Measurements from ENCODE around the gene CDK14.

CDK14 gene

GRCh38 chr7:91029688-91030087 lies 433.6 kb downstream of the CDK14 start:
- DNase-seq (ENCODE audit: low spot score), result no peak
- H3K27me3 Mint-ChIP-seq (ENCODE audit: low read depth), result no peaks in the 10 kb centered on the region
- H3K36me3 Mint-ChIP-seq (ENCODE audit: low read depth), result no peaks in the 10 kb centered on the region
- no peaks in the 10 kb centered on the region for H3K9me3 Mint-ChIP-seq
- H3K4me1 Mint-ChIP-seq (ENCODE audit: low read depth), result no peaks in the 10 kb centered on the region
- H3K4me3 Mint-ChIP-seq, result no peak overlapping the region
- H3K27ac Mint-ChIP-seq, result no peak overlapping the region

DNA sequence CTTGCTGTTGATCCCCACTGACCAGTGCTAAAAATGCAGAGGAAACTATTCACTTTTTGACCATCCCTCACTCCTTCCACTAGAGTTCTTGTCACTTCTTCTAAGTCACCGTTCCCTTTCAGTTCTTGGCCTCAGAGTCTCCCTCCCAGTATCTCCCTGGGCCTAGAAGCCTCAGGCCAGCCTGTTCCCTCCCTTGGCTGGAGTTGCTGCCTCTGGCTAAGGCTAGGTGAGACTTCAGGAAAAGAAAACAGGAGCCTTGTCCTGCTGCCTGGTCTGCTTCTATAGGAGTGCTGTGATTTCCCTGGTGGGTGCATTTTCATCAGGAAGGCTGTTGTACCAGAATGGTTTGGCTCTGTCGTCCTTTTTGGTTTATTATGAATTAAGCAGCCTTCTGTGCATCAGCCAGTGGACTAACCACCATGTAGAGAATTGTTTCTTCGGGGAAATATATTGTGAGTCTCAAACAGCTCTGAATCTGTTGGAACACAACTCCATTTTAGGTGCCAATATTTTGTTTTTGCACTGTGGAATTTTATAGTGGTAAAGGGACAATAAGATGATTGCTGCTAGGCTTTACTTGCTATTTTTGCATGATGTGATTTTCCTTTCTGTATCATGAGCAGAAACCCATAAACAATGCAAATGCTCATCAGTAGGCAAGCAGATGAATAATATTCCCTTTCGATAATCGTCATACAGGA lies 434.7 kb downstream of the CDK14 start:
- Mint-ChIP-seq H3K4me1 (ENCODE audit: low read depth) (no peaks in the 10 kb centered on the region), H3K9me3 (no peaks in the 10 kb centered on the region), H3K27ac (no peak overlapping the region), H3K36me3 (ENCODE audit: low read depth) (no peaks in the 10 kb centered on the region), H3K4me3 (no peak overlapping the region), H3K27me3 (ENCODE audit: low read depth) (no peaks in the 10 kb centered on the region)
- DNase-seq (ENCODE audit: low spot score), result no peak

DNA sequence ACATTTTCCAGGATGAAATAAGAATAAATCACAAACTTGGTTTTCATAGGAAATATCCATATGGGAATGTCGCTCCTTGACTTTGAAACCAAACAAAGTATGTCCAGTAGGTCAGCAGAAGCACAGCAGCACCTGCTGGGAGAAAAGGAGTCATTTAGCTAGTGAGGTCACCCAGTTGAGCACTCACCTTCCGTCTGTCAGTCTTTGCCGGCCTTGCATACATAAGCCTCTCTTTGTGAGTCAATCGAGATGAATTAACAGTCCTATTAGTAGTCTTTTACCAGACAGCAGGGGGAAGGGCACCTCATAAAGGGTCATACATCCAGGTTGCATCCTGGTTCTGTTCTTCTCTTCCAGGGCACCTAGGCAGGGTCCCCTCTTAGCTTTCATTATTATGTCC lies 435.6 kb downstream of the CDK14 start:
- Mint-ChIP-seq H3K36me3 (ENCODE audit: low read depth) (no peaks in the 10 kb centered on the region), H3K27me3 (ENCODE audit: low read depth) (no peaks in the 10 kb centered on the region), H3K27ac (no peak overlapping the region), H3K4me3 (no peak overlapping the region), H3K9me3 (no peaks in the 10 kb centered on the region), H3K4me1 (ENCODE audit: low read depth) (no peaks in the 10 kb centered on the region)
- no peak for DNase-seq (ENCODE audit: low spot score)

DNA sequence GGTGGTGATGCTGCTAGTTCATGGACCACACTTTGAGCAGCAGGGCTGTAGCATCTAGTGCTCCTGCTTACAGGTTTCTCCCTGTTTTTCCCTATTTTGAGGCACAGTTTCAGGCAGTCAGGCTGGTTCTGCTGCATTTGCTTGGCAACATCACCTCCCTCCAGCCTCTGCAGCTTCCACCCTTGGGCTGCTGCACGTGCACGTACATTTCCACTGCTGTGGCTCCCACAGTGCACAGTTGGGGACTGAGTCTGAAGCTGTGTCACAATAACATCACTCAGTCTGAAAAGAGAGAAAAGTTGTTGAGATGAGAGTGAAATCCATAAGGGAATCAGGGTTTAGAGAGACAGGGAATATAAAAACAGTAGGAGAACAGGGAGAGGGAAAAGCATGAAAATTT lies 437.5 kb downstream of the CDK14 start:
- Mint-ChIP-seq H3K27ac (no peak overlapping the region), H3K4me1 (ENCODE audit: low read depth) (no peaks in the 10 kb centered on the region), H3K4me3 (no peak overlapping the region), H3K9me3 (no peaks in the 10 kb centered on the region), H3K36me3 (ENCODE audit: low read depth) (no peaks in the 10 kb centered on the region), H3K27me3 (ENCODE audit: low read depth) (no peaks in the 10 kb centered on the region)
- DNase-seq (ENCODE audit: low spot score), result no peak

DNA sequence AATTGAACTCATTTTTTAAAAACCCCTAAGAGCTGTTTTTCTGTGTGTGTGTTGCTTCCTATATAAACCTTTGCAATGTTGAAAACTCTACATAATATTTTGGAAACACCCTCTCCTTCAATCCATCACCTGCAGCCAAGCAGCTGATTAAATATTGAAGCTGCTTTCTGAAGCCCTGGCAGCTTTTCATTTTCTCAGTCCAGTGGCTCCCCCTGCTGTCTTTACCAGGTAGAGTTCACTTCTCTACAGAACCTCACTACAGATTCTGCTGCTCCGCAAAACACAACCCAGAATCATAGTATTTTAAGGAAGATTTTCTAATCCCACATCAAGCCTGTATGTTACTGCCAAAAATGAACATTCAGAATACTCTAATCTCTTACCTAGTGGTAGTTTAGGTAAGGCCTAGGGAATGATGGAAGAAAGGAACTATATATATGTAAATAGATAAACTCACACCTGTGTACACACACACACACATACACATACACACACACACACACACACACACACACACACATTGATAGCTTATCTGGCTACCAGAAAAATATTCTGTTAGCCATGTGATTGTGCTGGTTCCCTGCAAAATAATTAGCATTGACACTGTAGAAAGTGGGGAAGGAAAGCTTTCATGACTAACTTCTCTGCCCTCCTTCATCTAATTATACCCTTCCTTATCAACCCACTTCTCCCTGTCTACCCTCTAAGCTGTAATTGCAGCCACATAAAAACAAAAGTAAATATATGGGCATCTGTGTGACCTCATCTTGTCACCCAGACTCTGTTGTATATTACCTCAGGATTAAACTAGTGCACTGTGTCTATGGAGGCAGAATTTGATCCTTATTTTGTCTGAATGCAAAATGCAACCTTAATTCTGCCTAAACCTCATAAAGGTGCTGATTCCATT lies 438.6 kb downstream of the CDK14 start:
- DNase-seq (ENCODE audit: low spot score), result no peak
- H3K4me1 Mint-ChIP-seq (ENCODE audit: low read depth), result no peaks in the 10 kb centered on the region
- no peak overlapping the region for H3K27ac Mint-ChIP-seq
- H3K9me3 Mint-ChIP-seq, result no peaks in the 10 kb centered on the region
- H3K36me3 Mint-ChIP-seq (ENCODE audit: low read depth), result no peaks in the 10 kb centered on the region
- no peak overlapping the region for H3K4me3 Mint-ChIP-seq
- peaks cover 2% of the 10 kb centered on the region for H3K27me3 Mint-ChIP-seq (ENCODE audit: low read depth)

- no peak overlapping the region for H3K27ac Mint-ChIP-seq
- no peaks in the 10 kb centered on the region for H3K9me3 Mint-ChIP-seq
- H3K4me3 Mint-ChIP-seq, result no peak overlapping the region
- H3K36me3 Mint-ChIP-seq (ENCODE audit: low read depth), result no peaks in the 10 kb centered on the region
- H3K27me3 Mint-ChIP-seq (ENCODE audit: low read depth), result peaks cover 2% of the 10 kb centered on the region
- no peaks in the 10 kb centered on the region for H3K4me1 Mint-ChIP-seq (ENCODE audit: low read depth)
- no peak for DNase-seq (ENCODE audit: low spot score)
Observed at GRCh38 chr7:91039033-91039432, 442.9 kb downstream of the CDK14 start.

DNA sequence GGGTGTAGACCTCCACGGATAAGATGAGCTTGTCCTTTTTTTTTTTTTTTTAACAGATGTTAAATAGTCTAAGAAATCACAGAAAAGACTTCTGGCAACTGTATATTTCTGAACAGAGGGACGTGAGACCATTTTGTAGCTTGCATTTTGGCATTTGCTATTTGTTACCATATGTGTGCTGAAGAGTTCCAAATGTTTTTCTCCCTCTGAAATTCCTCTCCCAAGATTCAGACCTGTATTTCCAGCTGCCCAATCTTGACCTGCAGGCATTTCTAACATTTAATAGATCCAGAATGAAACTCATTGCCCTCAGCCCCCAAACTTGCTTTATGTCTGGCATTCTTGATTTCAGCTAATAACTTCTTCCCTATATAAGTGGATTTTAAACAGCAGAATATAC lies 445.0 kb downstream of the CDK14 start:
- no peak for DNase-seq (ENCODE audit: low spot score)
- peaks cover 2% of the 10 kb centered on the region for H3K27me3 Mint-ChIP-seq (ENCODE audit: low read depth)
- no peaks in the 10 kb centered on the region for H3K36me3 Mint-ChIP-seq (ENCODE audit: low read depth)
- no peak overlapping the region for H3K4me3 Mint-ChIP-seq
- H3K9me3 Mint-ChIP-seq, result no peaks in the 10 kb centered on the region
- H3K4me1 Mint-ChIP-seq (ENCODE audit: low read depth), result no peaks in the 10 kb centered on the region
- no peak overlapping the region for H3K27ac Mint-ChIP-seq

DNA sequence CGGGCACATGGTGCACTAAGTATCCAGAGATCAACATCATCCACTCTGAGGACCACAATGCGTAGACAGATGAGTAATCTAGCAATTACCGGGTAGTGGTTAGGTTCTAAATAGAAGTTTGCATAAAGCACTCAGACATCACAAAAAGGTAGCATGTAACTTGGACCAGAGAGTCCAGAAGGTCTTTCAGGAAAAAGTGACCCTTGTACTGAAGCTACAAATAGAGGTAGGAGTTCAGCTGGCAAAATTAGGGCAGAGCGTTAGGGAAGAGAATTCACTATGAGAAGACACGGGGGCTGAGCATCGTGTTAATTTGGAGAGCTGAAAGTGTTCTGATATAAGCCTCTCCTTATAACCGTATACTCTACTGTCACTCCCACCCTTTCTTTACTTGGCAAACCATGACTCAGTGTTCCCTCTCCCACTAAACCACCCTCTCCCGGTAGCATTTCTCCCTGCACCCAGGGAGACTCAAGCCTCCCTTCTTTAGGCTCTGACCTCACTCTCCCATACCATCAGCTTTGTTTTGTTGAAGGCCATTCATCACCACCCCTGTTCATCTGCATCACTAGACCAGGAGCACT lies 445.9 kb downstream of the CDK14 start:
- H3K9me3 Mint-ChIP-seq, result no peaks in the 10 kb centered on the region
- no peak overlapping the region for H3K4me3 Mint-ChIP-seq
- H3K27ac Mint-ChIP-seq, result no peak overlapping the region

DNA sequence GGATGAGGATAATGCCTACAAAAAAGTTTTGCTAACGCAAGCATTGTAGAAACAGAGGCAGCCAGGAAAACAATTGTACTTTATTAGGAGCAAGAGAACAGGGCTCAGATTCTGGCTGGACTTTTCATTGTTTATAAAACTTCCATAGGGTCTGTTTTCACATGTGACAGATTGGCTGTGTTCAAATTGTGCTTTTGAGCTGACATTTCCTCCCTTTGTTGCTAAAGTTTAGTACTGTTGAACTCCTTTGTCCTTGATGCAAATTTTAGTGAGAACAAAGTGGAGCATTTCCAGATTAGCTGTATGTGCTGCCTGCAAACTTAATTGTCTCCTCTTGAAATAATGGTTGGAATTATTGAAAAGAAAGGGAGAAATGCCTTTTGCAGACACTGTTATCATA lies 447.1 kb downstream of the CDK14 start:
- no peak for DNase-seq (ENCODE audit: low spot score)
- H3K36me3 Mint-ChIP-seq (ENCODE audit: low read depth), result no peaks in the 10 kb centered on the region
- H3K27ac Mint-ChIP-seq, result no peak overlapping the region
- no peaks in the 10 kb centered on the region for H3K9me3 Mint-ChIP-seq
- peaks cover 2% of the 10 kb centered on the region for H3K27me3 Mint-ChIP-seq (ENCODE audit: low read depth)
- H3K4me3 Mint-ChIP-seq, result no peak overlapping the region
- no peaks in the 10 kb centered on the region for H3K4me1 Mint-ChIP-seq (ENCODE audit: low read depth)

More for the DNA sequence above, 445.9 kb downstream of the CDK14 start:
- no peak for DNase-seq (ENCODE audit: low spot score)
- Mint-ChIP-seq H3K4me1 (ENCODE audit: low read depth) (no peaks in the 10 kb centered on the region), H3K27me3 (ENCODE audit: low read depth) (peaks cover 2% of the 10 kb centered on the region), H3K36me3 (ENCODE audit: low read depth) (no peaks in the 10 kb centered on the region)

DNA sequence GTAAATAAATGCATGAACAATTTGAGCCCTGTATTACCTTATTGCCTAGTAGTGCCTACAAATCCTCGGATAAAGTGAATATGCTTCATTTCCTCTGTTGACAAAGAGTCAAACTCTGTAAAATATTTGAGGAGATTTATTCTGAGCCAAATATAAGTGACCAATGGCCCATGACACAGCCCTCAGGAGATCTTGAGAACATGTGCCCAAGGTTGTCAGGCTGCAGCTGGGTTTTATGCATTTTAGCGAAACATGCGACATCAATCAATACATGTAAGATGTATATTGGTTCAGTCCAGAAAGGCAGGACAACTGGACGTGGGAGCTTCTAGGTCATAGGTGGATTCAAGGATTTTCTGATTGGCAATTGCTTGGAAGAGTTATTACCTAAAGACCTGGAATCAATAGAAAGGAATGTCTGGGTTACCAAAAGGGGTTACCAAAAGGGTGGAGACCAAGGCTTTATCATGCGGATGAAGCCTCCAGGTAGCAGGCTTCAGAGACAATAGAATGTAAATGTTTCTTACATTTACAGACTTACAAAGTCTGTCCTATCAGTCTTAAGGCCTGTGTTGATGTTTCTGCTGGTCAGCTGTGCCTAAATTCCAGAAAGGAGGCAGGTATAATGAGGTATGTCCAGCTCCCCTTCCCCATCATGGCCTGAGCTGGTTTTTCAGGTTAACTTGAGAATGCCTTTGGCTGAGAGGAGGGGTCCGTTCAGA lies 448.0 kb downstream of the CDK14 start:
- Mint-ChIP-seq H3K36me3 (ENCODE audit: low read depth) (no peaks in the 10 kb centered on the region), H3K27ac (no peak overlapping the region), H3K4me1 (ENCODE audit: low read depth) (no peaks in the 10 kb centered on the region), H3K9me3 (no peaks in the 10 kb centered on the region), H3K27me3 (ENCODE audit: low read depth) (no peaks in the 10 kb centered on the region), H3K4me3 (no peak overlapping the region)
- DNase-seq (ENCODE audit: low spot score), result no peak

DNA sequence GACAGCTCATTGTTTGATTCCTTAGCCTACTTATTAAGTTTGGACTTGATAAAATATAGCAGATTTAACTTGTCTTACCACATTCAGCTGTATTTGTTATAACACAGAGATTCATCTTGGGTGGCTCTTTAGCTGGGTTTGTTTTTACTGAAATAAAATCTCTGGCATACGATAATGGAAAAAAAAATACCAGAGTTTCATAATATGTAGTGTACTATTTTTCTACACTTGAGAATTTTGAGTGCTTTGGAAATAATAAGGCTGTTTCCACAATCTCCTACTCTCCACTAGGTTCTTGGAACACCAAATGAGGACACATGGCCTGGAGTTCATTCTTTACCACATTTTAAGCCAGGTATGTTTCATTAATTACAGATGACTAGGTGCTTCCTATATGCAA lies 449.5 kb downstream of the CDK14 start:
- Mint-ChIP-seq H3K4me1 (ENCODE audit: low read depth) (peaks cover under 1% of the 10 kb centered on the region), H3K27ac (no peak overlapping the region), H3K27me3 (ENCODE audit: low read depth) (no peaks in the 10 kb centered on the region), H3K36me3 (ENCODE audit: low read depth) (no peaks in the 10 kb centered on the region), H3K9me3 (no peaks in the 10 kb centered on the region), H3K4me3 (no peak overlapping the region)
- no peak for DNase-seq (ENCODE audit: low spot score)

- Mint-ChIP-seq H3K27me3 (ENCODE audit: low read depth) (no peaks in the 10 kb centered on the region), H3K4me3 (no peak overlapping the region), H3K36me3 (ENCODE audit: low read depth) (no peaks in the 10 kb centered on the region)
Observed at GRCh38 chr7:91046322-91047089, 450.4 kb downstream of the CDK14 start.

DNA sequence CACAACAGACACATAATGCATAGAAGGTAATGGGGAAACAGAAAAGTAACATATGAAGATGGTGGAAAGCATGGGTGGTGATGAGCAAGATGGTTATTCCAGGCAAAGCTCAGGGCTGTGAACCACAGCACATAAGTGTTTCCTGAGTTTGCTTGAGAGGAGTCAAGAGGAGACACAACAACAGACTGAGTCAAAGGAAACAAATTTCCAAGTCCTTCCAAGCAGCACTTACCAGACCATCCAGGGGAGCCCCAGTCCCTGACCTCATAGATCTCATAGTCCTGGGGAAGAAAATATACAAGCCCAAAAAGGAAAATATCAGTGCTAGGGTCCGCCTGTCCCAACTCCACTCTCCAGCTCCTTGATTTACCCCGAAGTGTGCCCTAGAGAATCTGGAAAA lies 451.5 kb downstream of the CDK14 start:
- H3K9me3 Mint-ChIP-seq, result no peaks in the 10 kb centered on the region
- DNase-seq (ENCODE audit: low spot score), result no peak
- H3K36me3 Mint-ChIP-seq (ENCODE audit: low read depth), result no peaks in the 10 kb centered on the region
- H3K4me1 Mint-ChIP-seq (ENCODE audit: low read depth), result peaks cover 5% of the 10 kb centered on the region
- H3K4me3 Mint-ChIP-seq, result no peak overlapping the region
- no peak overlapping the region for H3K27ac Mint-ChIP-seq
- H3K27me3 Mint-ChIP-seq (ENCODE audit: low read depth), result no peaks in the 10 kb centered on the region

More at GRCh38 chr7:91046322-91047089, 450.4 kb downstream of the CDK14 start:
- Mint-ChIP-seq H3K9me3 (no peaks in the 10 kb centered on the region), H3K27ac (no peak overlapping the region), H3K4me1 (ENCODE audit: low read depth) (peaks cover 5% of the 10 kb centered on the region)
- DNase-seq (ENCODE audit: low spot score), result no peak
